ENCODE results near the gene EFNA3. TPM values are rescaled to one million over a fixed set of nuclear protein-coding genes. Genes with fewer than 3 reads are reported as not detected.

The EFNA3 gene
- total and polyA plus RNA-seq, 9 of the 15 experiments (the other 6 are each of a cell fraction or from before 2014, with no cell fraction given): 0.59 to 7.9 (median 4.7) TPM

- TF ChIP-seq RCOR1 (IDR thresholded peaks at IDR 0.05; ENCODE audit: borderline replicate concordance in 1 of 2, low read depth in 2 of 2, low read length in 2 of 2) (peak in 1 of 2 experiments; percentile 57; a peak in 1 of 4 replicates), MCM3 (IDR thresholded peaks at IDR 0.05) (no peak), XRCC5 (IDR thresholded peaks at IDR 0.05; ENCODE audit: low read depth, low read length) (peak; percentile 91), ZNF644 (tag; IDR thresholded peaks at IDR 0.05; ENCODE audit: low read depth) (no peak), ARID4B (CRISPR knock-in tag; IDR thresholded peaks at IDR 0.05) (no peak), HMGN3 (IDR thresholded peaks at IDR 0.05; ENCODE audit: borderline replicate concordance, extremely low read depth, insufficient read length, low read depth, low read length) (peak; percentile 33), TEAD1 (CRISPR knock-in tag; IDR thresholded peaks at IDR 0.05) (peak in 1 of 2 experiments; percentile 61; a peak in 1 of 4 replicates), DEAF1 (CRISPR knock-in tag; IDR thresholded peaks at IDR 0.05) (peak; percentile 72), TBP (optimal IDR thresholded peaks at IDR 0.05; ENCODE audit: low read depth, low read length) (peak; percentile 28), NEUROD1 (IDR thresholded peaks at IDR 0.05; ENCODE audit: borderline replicate concordance, low read depth, low read length, partially characterized antibody) (peak; percentile 33), SMARCA5 (IDR thresholded peaks at IDR 0.05) (no peak), ZNF79 (CRISPR knock-in tag; IDR thresholded peaks at IDR 0.05; ENCODE audit: low read depth) (no peak), ZNF3 (CRISPR knock-in tag; IDR thresholded peaks at IDR 0.05) (no peak), MYC (IDR thresholded peaks at IDR 0.05; ENCODE audit: low read depth, low read length) (peak; percentile 97), MYC (CRISPR knock-in tag; IDR thresholded peaks at IDR 0.05; ENCODE audit: borderline replicate concordance, low read depth) (peak; percentile 61; the same call in 1 of the 2 replicates), DPF2 (IDR thresholded peaks at IDR 0.05) (no peak), ELF4 (CRISPR knock-in tag; IDR thresholded peaks at IDR 0.05) (no peak), EP300 (IDR thresholded peaks at IDR 0.05; ENCODE audit: low read length) (peak; percentile 28; the same call in 1 of the 2 replicates), IRF2 (CRISPR knock-in tag; IDR thresholded peaks at IDR 0.05) (no peak), RFX5 (IDR thresholded peaks at IDR 0.05; ENCODE audit: low read depth, low read length) (no peak), MAZ (CRISPR knock-in tag; conservative IDR thresholded peaks at IDR 0.05 in 1 of 2, IDR thresholded peaks at IDR 0.05 in 1 of 2) (peak; percentile 33 to 78; a peak in 3 of 4 replicates), TCFL5 (CRISPR knock-in tag; conservative IDR thresholded peaks at IDR 0.05) (no peak)
Observed at GRCh38 chr1:155091071-155092051, 12.7 kb downstream of the EFNA3 start (continued).
